ENCODE measurements around the gene KCNA3.

DNA sequence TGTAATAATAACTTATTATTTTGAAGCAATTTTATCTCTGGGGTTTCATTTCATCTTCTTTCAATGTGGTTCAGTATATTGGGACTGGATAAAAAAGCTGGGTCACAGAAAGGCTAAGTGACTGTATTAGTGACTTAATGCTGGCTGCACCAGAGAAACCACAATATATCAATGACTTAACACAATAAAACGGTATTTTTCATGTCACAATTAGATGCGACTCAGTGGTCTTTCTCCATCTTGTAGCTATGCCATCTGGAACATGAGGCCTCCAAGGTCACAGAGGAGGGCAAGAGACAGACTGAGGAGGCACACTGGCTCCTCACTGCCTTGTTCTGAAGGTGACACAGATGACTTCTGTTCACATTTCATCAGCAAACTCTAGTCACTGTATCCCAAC, 26.0 kb upstream of the KCNA3 start:
- TF ChIP-seq, protein P1, sequence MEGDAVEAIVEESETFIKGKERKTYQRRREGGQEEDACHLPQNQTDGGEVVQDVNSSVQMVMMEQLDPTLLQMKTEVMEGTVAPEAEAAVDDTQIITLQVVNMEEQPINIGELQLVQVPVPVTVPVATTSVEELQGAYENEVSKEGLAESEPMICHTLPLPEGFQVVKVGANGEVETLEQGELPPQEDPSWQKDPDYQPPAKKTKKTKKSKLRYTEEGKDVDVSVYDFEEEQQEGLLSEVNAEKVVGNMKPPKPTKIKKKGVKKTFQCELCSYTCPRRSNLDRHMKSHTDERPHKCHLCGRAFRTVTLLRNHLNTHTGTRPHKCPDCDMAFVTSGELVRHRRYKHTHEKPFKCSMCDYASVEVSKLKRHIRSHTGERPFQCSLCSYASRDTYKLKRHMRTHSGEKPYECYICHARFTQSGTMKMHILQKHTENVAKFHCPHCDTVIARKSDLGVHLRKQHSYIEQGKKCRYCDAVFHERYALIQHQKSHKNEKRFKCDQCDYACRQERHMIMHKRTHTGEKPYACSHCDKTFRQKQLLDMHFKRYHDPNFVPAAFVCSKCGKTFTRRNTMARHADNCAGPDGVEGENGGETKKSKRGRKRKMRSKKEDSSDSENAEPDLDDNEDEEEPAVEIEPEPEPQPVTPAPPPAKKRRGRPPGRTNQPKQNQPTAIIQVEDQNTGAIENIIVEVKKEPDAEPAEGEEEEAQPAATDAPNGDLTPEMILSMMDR (conservative IDR thresholded peaks at IDR 0.05; ENCODE audit: low read depth, low read length) = no peak
- TF ChIP-seq CEBPB (IDR thresholded peaks at IDR 0.05; ENCODE audit: low read depth, low read length) (no peak), RFX5 (IDR thresholded peaks at IDR 0.05; ENCODE audit: low read depth, low read length) (no peak), RCOR1 (IDR thresholded peaks at IDR 0.05; ENCODE audit: insufficient replicate concordance, low read length) (no peak), MAZ (IDR thresholded peaks at IDR 0.05; ENCODE audit: borderline replicate concordance, low read depth, low read length) (no peak), MXI1 (IDR thresholded peaks at IDR 0.05; ENCODE audit: borderline replicate concordance, low read depth, low read length) (no peak), RAD21 (IDR thresholded peaks at IDR 0.05; ENCODE audit: low read length) (no peak), SMC3 (IDR thresholded peaks at IDR 0.05; ENCODE audit: low read depth, low read length) (no peak), POLR2A (IDR thresholded peaks at IDR 0.05; ENCODE audit: low read depth, low read length) (no peak), FOS (IDR thresholded peaks at IDR 0.05; ENCODE audit: low read depth, low read length) (no peak)
- TF ChIP-seq, protein P2, sequence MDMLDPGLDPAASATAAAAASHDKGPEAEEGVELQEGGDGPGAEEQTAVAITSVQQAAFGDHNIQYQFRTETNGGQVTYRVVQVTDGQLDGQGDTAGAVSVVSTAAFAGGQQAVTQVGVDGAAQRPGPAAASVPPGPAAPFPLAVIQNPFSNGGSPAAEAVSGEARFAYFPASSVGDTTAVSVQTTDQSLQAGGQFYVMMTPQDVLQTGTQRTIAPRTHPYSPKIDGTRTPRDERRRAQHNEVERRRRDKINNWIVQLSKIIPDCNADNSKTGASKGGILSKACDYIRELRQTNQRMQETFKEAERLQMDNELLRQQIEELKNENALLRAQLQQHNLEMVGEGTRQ (IDR thresholded peaks at IDR 0.05; ENCODE audit: low read depth, low read length) = no peak
- TF ChIP-seq, protein P3, sequence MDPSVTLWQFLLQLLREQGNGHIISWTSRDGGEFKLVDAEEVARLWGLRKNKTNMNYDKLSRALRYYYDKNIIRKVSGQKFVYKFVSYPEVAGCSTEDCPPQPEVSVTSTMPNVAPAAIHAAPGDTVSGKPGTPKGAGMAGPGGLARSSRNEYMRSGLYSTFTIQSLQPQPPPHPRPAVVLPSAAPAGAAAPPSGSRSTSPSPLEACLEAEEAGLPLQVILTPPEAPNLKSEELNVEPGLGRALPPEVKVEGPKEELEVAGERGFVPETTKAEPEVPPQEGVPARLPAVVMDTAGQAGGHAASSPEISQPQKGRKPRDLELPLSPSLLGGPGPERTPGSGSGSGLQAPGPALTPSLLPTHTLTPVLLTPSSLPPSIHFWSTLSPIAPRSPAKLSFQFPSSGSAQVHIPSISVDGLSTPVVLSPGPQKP (IDR thresholded peaks at IDR 0.05; ENCODE audit: borderline replicate concordance, low read depth, low read length) = no peak
